ENCODE results near the gene CNN2.

CNN2 gene

GRCh38 chr19:1032264-1032867, 6.0 kb downstream of the CNN2 start:
- no peaks in the 10 kb centered on the region for H3K27me3 ChIP-seq (ENCODE audit: insufficient read depth, poor library complexity, severe bottlenecking)
- no peak overlapping the region for H3K4me3 ChIP-seq (replicated peaks; ENCODE audit: insufficient read depth, low read length)
- no peak for TF ChIP-seq POLR2AphosphoS5 (IDR thresholded peaks at IDR 0.05; ENCODE audit: low read depth)
- TF ChIP-seq GABPA (IDR thresholded peaks at IDR 0.05; ENCODE audit: low read depth): no peak
- TF ChIP-seq SPI1 (IDR thresholded peaks at IDR 0.05; ENCODE audit: borderline replicate concordance, low read depth): no peak
- no peak for TF ChIP-seq CTCF (IDR thresholded peaks at IDR 0.05; ENCODE audit: insufficient read depth, low read length)
- no peak for TF ChIP-seq REST (IDR thresholded peaks at IDR 0.05; ENCODE audit: insufficient replicate concordance, low read depth)
- no peak for DNase-seq (ENCODE audit: low read depth in 1 of 2, low spot score in 1 of 2)
- no peak overlapping the region for H3K27ac ChIP-seq (replicated peaks)

- TF ChIP-seq SPI1 (IDR thresholded peaks at IDR 0.05; ENCODE audit: borderline replicate concordance, low read depth) (no peak), GABPA (IDR thresholded peaks at IDR 0.05; ENCODE audit: low read depth) (no peak), REST (IDR thresholded peaks at IDR 0.05; ENCODE audit: insufficient replicate concordance, low read depth) (no peak), CTCF (IDR thresholded peaks at IDR 0.05; ENCODE audit: insufficient read depth, low read length) (no peak), POLR2AphosphoS5 (IDR thresholded peaks at IDR 0.05; ENCODE audit: low read depth) (no peak)
- H3K27ac ChIP-seq (replicated peaks): no peak overlapping the region
- no peak overlapping the region for H3K4me3 ChIP-seq (replicated peaks; ENCODE audit: insufficient read depth, low read length)
- H3K27me3 ChIP-seq (ENCODE audit: insufficient read depth, poor library complexity, severe bottlenecking): no peaks in the 10 kb centered on the region
- DNase-seq (ENCODE audit: low read depth in 1 of 2, low spot score in 1 of 2): no peak
These were observed 9.7 kb downstream of the CNN2 start for GRCh38 chr19:1035998-1036621.

- Histone ChIP-seq H3K4me3 (replicated peaks; ENCODE audit: insufficient read depth, low read length) (no peak overlapping the region), H3K27ac (replicated peaks) (peak overlapping the region; percentile 75), H3K27me3 (ENCODE audit: insufficient read depth, poor library complexity, severe bottlenecking) (no peaks in the 10 kb centered on the region)
- no peak for DNase-seq (ENCODE audit: low read depth in 1 of 2, low spot score in 1 of 2)
- no peak for TF ChIP-seq SPI1 (IDR thresholded peaks at IDR 0.05; ENCODE audit: borderline replicate concordance, low read depth)
- no peak for TF ChIP-seq CTCF (IDR thresholded peaks at IDR 0.05; ENCODE audit: insufficient read depth, low read length)
- TF ChIP-seq GABPA (IDR thresholded peaks at IDR 0.05; ENCODE audit: low read depth): no peak
- no peak for TF ChIP-seq REST (IDR thresholded peaks at IDR 0.05; ENCODE audit: insufficient replicate concordance, low read depth)
- TF ChIP-seq POLR2AphosphoS5 (IDR thresholded peaks at IDR 0.05; ENCODE audit: low read depth): no peak
These were observed 11.2 kb downstream of the CNN2 start for GRCh38 chr19:1037621-1038064.

Data from HL-60 (cell line).